Loucy (cell line): ENCODE measurements around the gene ABCF1.

Source experiments
- H2AFZ ChIP-seq: fragments of 200-600 bp; sonication (generic); 2 replicates; pipeline ENCODE4 v1.6.0; 2016; ENCODE audit warnings: antibody characterized with exemption, mild to moderate bottlenecking, low read length, moderate library complexity
- H3F3A ChIP-seq: fragments of 200-600 bp; 2 replicates; pipeline ENCODE4 v1.6.0; 2016; ENCODE audit warnings: antibody characterized with exemption, low read depth, mild to moderate bottlenecking
- H3K27me3 ChIP-seq: fragments of 200-600 bp; sonication (generic); 2 replicates; pipeline ENCODE4 v1.6.1; 2014; ENCODE audit warnings: low read length, mild to moderate bottlenecking; ENCODE audit not compliant: insufficient read depth, poor library complexity, severe bottlenecking
- H3K36me3 ChIP-seq: fragments of 200-600 bp; sonication (generic); 2 replicates; pipeline ENCODE4 v1.6.1; 2016; ENCODE audit warnings: low read length; ENCODE audit not compliant: insufficient read depth
- H3K4me1 ChIP-seq: fragments of 200-600 bp; sonication (generic); 2 replicates; pipeline ENCODE4 v1.5.1; 2014; ENCODE audit warnings: low read length, mild to moderate bottlenecking; ENCODE audit not compliant: insufficient read depth, poor library complexity, severe bottlenecking
- H3K4me2 ChIP-seq: fragments of 200-600 bp; sonication (generic); 2 replicates; pipeline ENCODE4 v1.6.0; 2014; ENCODE audit warnings: antibody characterized with exemption, low read length, low read depth, mild to moderate bottlenecking; ENCODE audit not compliant: poor library complexity, severe bottlenecking
- H3K4me3 ChIP-seq: fragments of 200-600 bp; sonication (generic); 2 replicates; pipeline ENCODE4 v1.5.1; 2014; ENCODE audit warnings: low read length, mild to moderate bottlenecking, mixed read lengths; ENCODE audit not compliant: poor library complexity, severe bottlenecking
- H3K79me2 ChIP-seq: fragments of 200-600 bp; sonication (generic); 2 replicates; pipeline ENCODE4 v1.6.1; 2014; ENCODE audit warnings: low read length; ENCODE audit not compliant: insufficient read depth
- H3K9ac ChIP-seq: fragments of 200-600 bp; sonication (generic); 2 replicates; pipeline ENCODE4 v1.6.0; 2014; ENCODE audit warnings: mild to moderate bottlenecking, low read depth, low read length, moderate library complexity; ENCODE audit not compliant: poor library complexity, severe bottlenecking
- H3K9me2 ChIP-seq: fragments of 200-600 bp; sonication (generic); replicated peaks from 2 replicates; pipeline ENCODE4 v1.6.1; 2016; ENCODE audit warnings: low read depth, low read length, mixed read lengths
- H3K9me3 ChIP-seq: fragments of 200-600 bp; sonication (generic); 2 replicates; pipeline ENCODE4 v1.6.1; 2014; ENCODE audit warnings: mild to moderate bottlenecking, antibody characterized with exemption, low read length, low read depth; ENCODE audit not compliant: insufficient read depth
- H4K20me1 ChIP-seq: fragments of 200-600 bp; sonication (generic); 2 replicates; pipeline ENCODE4 v1.6.0; 2014; ENCODE audit warnings: antibody characterized with exemption, low read length, mild to moderate bottlenecking; ENCODE audit not compliant: insufficient read depth, poor library complexity, severe bottlenecking
- EZH2phosphoT487 ChIP-seq: fragments of 200-600 bp; IDR thresholded peaks from 2 replicates; pipeline ENCODE4 v1.6.1; 2018; ENCODE audit warnings: antibody characterized with exemption, mild to moderate bottlenecking, moderate library complexity, borderline replicate concordance
- TF ChIP-seq, protein P1 (sequence below): fragments of 200-600 bp; sonication (generic); conservative IDR thresholded peaks from 2 replicates; pipeline ENCODE4 v1.5.1; 2014; ENCODE audit warnings: mild to moderate bottlenecking, antibody characterized with exemption, low read length

ABCF1 gene

DNA sequence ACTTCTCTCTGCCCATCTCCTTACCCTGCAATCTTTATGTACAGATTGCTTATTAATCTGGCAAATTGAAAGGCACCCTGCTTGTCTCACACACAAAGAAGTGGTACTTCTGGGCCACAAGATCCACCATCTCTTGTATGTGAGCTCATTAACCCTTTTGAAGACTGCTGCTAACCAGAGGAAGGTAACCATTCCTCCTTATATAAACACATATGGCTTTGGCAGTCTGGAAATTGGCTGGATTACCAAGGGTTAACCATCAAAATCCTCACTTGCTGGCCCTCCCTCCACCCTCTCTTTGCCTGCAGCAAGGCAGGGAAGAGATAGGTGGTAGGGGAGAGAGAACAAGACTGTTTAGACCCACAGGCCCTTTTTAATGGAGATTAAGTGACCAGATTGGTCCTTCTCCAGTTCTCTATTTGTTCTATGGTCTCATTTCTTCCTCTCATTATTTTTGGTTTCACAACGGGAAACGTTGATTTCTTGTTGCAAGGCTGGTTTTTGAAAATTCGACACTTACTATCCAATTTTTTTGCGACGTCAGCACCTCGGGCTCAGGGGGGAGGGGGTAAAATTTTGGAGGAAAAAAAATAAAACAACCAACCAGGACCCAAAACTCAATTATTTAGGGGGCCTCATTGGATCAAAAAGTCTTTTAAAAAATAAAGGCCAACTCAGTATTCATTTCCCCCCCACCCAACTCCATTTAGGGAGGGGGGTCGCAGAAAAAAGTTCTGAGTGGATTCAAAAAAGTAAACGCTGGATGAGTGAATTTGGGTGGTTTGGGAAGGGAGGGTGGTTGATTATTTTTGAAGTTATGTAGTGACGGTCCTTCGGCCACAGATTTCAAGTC lies 44.9 kb downstream of the ABCF1 start:
- H3K36me3 ChIP-seq = peaks cover 15% of the 10 kb centered on the region
- no peaks in the 10 kb centered on the region for H3K9me3 ChIP-seq
- H3F3A ChIP-seq = peaks cover 12% of the 10 kb centered on the region; the same call in 1 of the 2 replicates
- H3K9me2 ChIP-seq = no peaks in the 10 kb centered on the region
- H4K20me1 ChIP-seq = peaks cover 48% of the 10 kb centered on the region
- H3K4me2 ChIP-seq = peak overlapping the region; percentile 83
- peaks cover 81% of the 10 kb centered on the region for H3K79me2 ChIP-seq
- H3K27me3 ChIP-seq = peaks cover 19% of the 10 kb centered on the region
- TF ChIP-seq, protein P1, sequence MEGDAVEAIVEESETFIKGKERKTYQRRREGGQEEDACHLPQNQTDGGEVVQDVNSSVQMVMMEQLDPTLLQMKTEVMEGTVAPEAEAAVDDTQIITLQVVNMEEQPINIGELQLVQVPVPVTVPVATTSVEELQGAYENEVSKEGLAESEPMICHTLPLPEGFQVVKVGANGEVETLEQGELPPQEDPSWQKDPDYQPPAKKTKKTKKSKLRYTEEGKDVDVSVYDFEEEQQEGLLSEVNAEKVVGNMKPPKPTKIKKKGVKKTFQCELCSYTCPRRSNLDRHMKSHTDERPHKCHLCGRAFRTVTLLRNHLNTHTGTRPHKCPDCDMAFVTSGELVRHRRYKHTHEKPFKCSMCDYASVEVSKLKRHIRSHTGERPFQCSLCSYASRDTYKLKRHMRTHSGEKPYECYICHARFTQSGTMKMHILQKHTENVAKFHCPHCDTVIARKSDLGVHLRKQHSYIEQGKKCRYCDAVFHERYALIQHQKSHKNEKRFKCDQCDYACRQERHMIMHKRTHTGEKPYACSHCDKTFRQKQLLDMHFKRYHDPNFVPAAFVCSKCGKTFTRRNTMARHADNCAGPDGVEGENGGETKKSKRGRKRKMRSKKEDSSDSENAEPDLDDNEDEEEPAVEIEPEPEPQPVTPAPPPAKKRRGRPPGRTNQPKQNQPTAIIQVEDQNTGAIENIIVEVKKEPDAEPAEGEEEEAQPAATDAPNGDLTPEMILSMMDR = no peak
- TF ChIP-seq EZH2phosphoT487 = no peak
- peak overlapping the region; percentile 98 for H3K9ac ChIP-seq
- H3K4me3 ChIP-seq = peak overlapping the region; percentile 83
- peaks cover 33% of the 10 kb centered on the region for H3K4me1 ChIP-seq
- no peak overlapping the region for H2AFZ ChIP-seq

DNA sequence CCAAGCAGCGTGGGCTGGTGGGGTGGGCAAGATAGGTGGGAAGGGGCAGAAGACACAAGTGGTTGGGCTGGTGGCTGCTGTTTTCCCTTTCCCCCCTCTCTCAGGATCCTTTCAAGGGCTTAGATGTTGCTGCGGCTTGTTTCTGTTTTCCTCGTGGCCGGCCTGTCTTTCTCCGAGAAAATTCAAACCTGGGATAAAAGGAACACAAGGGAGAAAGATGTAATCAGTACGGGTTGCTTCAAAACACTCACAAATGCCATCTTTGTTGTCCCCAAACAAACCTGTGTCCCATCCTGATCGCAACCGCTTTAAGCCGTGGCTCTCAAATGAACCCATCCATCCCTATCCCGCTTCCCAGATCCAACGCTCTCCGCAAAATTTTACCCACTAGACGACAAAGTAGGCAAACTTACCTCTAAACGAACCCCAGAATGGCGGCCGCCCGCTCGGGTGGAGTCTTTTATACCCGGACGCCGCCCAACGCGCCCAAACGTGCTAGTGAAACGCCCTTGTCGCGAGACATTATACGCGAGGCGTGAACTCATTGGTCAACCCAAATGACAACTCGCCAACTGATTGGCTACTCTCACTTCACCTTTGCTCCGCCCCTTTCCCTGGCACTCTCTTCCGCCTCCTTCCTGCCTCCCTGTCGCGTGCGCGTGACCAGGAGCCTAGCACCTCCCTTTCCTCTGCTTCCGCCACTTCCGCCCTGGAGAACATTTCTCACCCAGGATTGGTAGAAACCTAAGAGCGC lies 45.7 kb downstream of the ABCF1 start, which contains the start of gene PPP1R10:
Gene PPP1R10 (minus strand): TSS at position 433 of the 754 bp plus-strand sequence. CDS start 7,299 bp downstream, outside the sequence.
- Histone ChIP-seq H3K36me3 (peaks cover 15% of the 10 kb centered on the region), H4K20me1 (peaks cover 41% of the 10 kb centered on the region), H3K9ac (peak within 1 kb of the TSS; percentile 98), H3F3A (peaks cover 12% of the 10 kb centered on the region; the same call in 1 of the 2 replicates), H3K4me1 (peaks cover 33% of the 10 kb centered on the region), H3K9me2 (no peaks in the 10 kb centered on the region), H3K27me3 (peaks cover 19% of the 10 kb centered on the region), H3K4me3 (peak within 1 kb of the TSS; percentile 95), H3K9me3 (no peaks in the 10 kb centered on the region), H3K79me2 (peaks cover 75% of the 10 kb centered on the region), H2AFZ (peak within 1 kb of the TSS; percentile 89), H3K4me2 (peak within 1 kb of the TSS; percentile 97)
- TF ChIP-seq, protein P1 = no peak
- TF ChIP-seq EZH2phosphoT487 = no peak

DNA sequence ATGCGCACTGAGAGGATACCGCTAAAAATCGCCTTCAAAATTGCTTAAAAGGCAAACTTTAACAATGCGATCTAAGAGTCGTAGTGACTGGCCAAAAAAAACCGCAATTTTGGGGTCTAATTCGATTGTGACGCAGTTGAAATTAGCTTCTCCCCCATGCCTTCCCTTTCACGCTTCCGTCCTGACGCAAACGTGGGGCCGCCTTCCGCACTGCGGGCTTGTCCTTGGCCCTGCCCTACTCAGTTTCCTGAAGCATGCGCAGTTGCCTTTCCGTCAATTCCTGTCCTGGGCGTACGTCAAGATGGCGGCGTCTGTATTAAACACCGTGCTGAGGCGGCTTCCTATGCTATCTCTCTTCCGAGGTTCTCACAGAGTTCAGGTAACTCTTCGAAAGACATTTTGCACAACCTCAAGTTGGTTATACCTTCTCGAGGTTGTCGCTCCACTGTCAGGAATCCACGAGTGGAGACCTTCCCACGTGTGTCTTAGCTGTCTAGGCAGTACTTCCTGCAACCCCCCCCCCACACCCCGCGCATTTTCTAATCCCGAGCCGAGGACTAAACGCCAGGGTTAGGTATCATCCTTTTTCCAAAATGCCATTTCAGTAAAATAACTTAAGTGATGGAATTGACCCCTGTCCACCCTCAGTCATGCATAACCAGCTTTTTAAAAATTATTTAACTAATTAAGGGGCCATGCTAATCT lies 46.5 kb downstream of the ABCF1 start, which contains the start of gene MRPS18B:
Gene MRPS18B (plus strand): TSS at position 276 of the 705 bp plus-strand sequence. CDS start 26 bp downstream, at position 302.
- TF ChIP-seq, protein P1 = no peak
- Histone ChIP-seq H3F3A (peaks cover 9% of the 10 kb centered on the region; the same call in 1 of the 2 replicates), H4K20me1 (peaks cover 34% of the 10 kb centered on the region), H3K4me2 (peak within 1 kb of the TSS; percentile 97), H3K9me2 (no peaks in the 10 kb centered on the region), H3K4me1 (peaks cover 31% of the 10 kb centered on the region), H3K36me3 (peaks cover 17% of the 10 kb centered on the region), H3K27me3 (peaks cover 19% of the 10 kb centered on the region), H3K79me2 (peaks cover 73% of the 10 kb centered on the region), H3K9me3 (no peaks in the 10 kb centered on the region), H3K9ac (peak within 1 kb of the TSS; percentile 98), H2AFZ (peak within 1 kb of the TSS; percentile 89), H3K4me3 (peak within 1 kb of the TSS; percentile 95)
